Activated CD8-positive, alpha-beta memory T cell treated with anti-CD3 and anti-CD28 coated beads for 48 hours (primary cell): ENCODE results near the gene RCL1.
"Not testable (repeated sequence)": the region's sequence is repeated elsewhere in the genome, so short reads cannot be mapped to it uniquely, and the experiment has no call there.

Experiments used
- DNase-seq, 3 experiments: peaks; one replicate each; pipeline ENCODE4 v3.0.0-alpha.2; 2020; ENCODE audit warnings: low read depth in 2 of 3, low spot score in 2 of 3

Gene RCL1, protein sequence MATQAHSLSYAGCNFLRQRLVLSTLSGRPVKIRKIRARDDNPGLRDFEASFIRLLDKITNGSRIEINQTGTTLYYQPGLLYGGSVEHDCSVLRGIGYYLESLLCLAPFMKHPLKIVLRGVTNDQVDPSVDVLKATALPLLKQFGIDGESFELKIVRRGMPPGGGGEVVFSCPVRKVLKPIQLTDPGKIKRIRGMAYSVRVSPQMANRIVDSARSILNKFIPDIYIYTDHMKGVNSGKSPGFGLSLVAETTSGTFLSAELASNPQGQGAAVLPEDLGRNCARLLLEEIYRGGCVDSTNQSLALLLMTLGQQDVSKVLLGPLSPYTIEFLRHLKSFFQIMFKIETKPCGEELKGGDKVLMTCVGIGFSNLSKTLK

GRCh38 chr9:4792572-4793458 lies at the start of gene RCL1:
TSS of gene RCL1 (plus strand) at chr9:4792944. CDS start at chr9:4793092, 148 bp downstream.
- peak; percentile 84 to 97 (median 87) for DNase-seq

GRCh38 chr9:4743131-4743875 lies 49.4 kb upstream of the RCL1 start:
- DNase-seq, result no peak

GRCh38 chr9:4746278-4747030 lies 46.3 kb upstream of the RCL1 start:
- DNase-seq, result no peak

GRCh38 chr9:4748612-4749011 lies 44.1 kb upstream of the RCL1 start:
- DNase-seq, result no peak

DNA sequence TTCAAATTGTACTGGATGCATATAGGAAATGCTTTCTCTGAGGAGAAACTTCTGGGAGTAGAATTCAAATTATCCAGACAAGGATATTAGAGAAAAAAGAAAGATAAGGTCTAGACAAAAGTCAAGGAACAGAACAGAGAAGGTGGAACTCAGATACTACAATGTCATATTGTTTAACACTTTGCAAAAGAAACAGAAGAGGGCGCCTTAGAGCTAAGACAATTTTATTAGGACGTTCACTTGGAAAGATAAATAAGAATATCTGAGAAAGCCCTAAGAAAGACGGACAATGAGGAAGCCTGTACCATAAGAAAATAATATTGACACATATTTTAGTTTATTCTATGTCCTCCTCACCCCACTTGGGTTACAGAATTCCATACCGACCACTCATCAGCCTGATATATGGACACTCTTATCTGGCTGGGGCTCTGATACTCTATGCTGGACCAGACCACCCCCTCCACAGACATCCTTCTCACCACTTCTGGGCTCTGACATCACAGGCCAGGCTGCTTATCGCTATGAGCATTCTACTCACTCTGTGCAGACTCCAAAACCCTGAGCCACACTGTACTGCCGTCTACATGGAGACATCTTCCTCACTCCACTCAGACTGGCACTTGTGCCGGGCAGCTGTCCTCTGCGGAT lies 42.6 kb upstream of the RCL1 start:
- no peak for DNase-seq

- DNase-seq, result not testable (repeated sequence)
Measured at GRCh38 chr9:4754530-4754929, 38.2 kb upstream of the RCL1 start.

- DNase-seq, result no peak
Measured at GRCh38 chr9:4755026-4755609, 37.6 kb upstream of the RCL1 start.

DNA sequence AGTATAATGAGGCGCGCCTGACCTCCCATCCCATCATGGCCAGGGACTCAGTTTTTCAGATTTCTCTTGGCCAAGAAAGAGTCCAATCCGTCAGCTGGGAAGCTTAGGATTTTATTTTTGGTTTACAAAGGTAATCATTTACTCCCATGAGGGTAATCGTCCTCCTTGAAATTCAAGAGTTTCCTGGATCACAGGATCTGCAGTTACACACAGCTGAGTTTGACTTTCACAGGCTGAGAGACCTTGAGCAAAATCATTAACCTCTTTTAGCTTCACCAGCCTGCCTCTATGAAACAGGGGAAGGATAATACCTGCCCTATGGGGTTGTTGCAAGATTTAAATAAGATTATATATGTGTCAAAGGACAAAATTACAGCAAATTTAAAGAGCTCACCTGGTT lies 36.3 kb upstream of the RCL1 start:
- DNase-seq, result no peak

DNA sequence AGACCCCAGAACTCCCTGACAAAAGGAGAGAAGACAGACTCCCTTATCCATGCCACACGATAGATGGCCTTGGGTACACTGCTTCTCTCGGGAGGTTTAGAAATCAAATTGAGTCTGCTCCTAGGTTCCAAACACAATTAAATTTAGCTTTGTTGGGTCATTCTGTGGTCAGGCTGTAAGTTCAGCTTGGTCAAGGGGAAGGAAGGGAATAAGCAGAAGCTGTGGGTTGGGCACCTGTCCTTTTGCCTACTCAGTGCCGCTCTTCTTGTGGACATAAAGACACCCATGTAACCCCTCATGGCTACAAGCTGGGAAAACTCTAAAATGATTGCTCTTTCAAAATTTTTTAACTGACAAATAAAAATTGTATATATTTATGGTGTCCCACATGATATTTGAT lies 32.6 kb upstream of the RCL1 start:
- no peak for DNase-seq

- peak; percentile 31 to 57 (median 52) for DNase-seq
Measured at GRCh38 chr9:4762108-4762885, 30.4 kb upstream of the RCL1 start.

DNA sequence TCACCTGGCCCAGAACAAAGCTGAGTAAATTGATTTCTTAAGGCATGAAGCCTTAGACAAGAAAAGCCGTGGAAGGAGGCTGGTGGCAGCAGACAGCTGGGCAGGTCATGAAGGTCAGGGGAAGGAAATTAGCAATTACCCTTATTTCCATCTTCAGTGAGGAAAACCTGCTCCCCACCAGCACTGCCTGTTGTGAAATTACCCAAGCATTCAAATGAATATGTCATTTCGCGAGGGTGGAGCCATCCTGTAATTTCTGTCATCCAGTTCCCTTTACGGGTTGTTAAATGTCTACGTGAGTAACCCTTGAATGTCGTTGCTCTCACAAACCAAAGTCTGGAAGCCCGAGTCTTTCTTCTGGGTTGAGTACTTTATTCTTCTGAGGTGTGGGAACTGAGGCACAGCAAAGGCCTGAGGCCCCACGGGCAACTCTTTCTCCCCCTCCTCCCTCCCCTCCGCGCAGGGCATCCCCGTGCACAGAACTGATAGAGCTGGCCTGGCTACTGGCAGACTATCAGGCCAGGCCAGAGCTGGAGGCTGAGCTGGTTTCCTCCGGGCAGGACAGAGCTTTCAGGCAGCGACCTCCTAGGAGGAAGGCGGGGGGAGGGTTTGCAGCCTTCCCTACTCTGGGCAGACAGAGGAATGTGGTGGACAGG lies 29.7 kb upstream of the RCL1 start:
- DNase-seq, result no peak

- no peak for DNase-seq
Measured at GRCh38 chr9:4764033-4764432, 28.7 kb upstream of the RCL1 start.

DNA sequence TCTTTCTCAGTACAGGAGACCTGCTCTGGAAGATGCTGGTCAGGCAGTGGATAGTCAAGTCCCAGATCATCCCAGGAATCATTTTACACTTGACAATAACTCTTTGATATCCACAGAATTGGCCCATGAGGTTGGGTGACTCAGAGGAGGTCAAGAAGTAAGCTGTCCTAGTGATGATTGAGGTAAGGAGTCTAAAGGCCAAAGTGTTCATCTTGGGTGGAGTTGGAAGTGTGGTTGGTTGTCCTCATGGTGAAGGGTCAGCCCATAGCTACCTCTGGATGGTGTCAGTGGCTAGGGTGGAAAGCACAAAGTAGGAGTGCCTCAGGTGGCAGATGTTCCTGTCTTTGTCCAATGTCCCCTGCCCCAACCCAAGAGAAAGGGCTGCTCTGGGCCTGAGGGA lies 24.1 kb upstream of the RCL1 start:
- DNase-seq, result no peak

- no peak for DNase-seq
Measured at GRCh38 chr9:4769321-4770080, 23.2 kb upstream of the RCL1 start.

DNA sequence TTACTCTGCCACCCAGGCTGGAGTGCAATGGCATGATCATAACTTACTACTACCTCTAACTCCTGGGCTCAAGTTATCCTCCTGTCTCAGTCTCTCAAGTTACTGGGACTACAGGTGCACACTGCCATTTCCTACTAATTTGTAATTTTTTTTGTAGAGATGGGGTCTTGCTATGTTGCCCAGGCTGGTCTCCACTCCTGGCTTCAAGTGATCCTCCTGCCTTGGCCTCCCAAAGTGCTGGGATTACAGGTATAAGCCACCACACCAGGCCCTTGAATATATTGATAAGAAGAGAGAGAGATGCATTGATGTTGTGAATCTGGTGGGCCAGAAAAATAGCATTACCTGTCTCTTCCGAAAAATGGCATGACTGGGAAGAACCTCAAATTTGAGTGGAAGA lies 21.0 kb upstream of the RCL1 start:
- no peak for DNase-seq

DNA sequence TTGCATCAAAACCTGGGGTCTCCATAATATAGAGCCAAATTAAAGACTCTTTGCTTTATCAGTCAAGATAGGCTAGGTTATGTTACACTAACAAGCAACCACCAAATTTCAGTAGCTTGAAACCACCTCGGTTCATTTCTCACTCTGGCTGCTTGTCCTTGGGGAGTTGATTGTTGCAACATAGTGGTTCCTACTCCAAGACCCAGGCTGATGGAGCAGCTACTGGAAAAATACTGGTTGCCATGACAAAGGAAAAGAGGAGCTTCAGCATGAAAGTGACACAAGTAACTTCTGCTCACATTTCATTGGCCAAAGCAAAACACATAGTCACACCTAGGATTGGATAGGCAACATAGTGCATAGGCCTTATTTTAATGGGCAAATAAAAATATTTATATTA lies 18.5 kb upstream of the RCL1 start:
- no peak for DNase-seq

GRCh38 chr9:4774958-4775357 lies 17.8 kb upstream of the RCL1 start:
- DNase-seq, result not testable (repeated sequence)

DNA sequence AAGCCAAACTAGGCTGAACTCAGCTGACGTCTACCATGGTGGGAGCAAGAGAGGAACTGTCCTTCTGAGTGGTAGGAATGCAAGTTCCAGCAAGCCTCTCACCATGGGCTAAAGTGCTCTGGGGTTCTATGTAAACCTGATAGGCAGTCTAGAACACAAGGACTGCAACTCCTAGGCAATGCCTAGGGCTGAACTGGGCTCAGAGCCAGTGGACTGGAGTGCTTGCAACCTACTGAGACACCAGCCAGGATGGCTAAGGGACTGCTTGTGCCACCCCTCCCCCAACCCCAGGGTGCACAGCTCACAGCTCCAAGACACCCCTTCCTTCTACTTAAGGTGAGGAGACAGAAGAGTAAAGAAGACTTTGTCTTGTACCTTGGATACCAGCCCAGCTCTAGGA lies 12.1 kb upstream of the RCL1 start:
- DNase-seq, result no peak
